Measurements from ENCODE around the gene BANF2.

DNA sequence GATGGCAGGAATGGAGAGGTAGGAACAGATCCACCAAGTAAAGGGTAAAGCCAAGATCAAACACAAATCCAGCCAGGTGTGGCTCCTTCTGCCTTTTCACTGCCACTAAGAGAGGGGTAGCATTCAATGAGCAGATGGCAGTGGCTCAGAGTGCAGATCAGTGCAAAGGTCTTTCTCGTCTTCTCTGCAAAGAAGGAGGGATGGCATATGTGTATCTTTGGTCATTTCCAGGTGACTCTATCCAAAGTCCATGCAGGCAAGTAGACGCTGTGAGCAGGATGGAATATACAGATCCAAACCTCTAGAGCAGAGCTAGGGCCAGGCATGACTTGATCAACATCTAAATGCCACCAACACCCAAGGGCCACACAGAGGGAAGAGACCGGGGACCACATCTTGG, 6.9 kb downstream of the BANF2 start:
- TF ChIP-seq, protein P1, sequence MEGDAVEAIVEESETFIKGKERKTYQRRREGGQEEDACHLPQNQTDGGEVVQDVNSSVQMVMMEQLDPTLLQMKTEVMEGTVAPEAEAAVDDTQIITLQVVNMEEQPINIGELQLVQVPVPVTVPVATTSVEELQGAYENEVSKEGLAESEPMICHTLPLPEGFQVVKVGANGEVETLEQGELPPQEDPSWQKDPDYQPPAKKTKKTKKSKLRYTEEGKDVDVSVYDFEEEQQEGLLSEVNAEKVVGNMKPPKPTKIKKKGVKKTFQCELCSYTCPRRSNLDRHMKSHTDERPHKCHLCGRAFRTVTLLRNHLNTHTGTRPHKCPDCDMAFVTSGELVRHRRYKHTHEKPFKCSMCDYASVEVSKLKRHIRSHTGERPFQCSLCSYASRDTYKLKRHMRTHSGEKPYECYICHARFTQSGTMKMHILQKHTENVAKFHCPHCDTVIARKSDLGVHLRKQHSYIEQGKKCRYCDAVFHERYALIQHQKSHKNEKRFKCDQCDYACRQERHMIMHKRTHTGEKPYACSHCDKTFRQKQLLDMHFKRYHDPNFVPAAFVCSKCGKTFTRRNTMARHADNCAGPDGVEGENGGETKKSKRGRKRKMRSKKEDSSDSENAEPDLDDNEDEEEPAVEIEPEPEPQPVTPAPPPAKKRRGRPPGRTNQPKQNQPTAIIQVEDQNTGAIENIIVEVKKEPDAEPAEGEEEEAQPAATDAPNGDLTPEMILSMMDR (conservative IDR thresholded peaks at IDR 0.05; ENCODE audit: low read depth in 2 of 2) = no peak
- TF ChIP-seq, protein P2, sequence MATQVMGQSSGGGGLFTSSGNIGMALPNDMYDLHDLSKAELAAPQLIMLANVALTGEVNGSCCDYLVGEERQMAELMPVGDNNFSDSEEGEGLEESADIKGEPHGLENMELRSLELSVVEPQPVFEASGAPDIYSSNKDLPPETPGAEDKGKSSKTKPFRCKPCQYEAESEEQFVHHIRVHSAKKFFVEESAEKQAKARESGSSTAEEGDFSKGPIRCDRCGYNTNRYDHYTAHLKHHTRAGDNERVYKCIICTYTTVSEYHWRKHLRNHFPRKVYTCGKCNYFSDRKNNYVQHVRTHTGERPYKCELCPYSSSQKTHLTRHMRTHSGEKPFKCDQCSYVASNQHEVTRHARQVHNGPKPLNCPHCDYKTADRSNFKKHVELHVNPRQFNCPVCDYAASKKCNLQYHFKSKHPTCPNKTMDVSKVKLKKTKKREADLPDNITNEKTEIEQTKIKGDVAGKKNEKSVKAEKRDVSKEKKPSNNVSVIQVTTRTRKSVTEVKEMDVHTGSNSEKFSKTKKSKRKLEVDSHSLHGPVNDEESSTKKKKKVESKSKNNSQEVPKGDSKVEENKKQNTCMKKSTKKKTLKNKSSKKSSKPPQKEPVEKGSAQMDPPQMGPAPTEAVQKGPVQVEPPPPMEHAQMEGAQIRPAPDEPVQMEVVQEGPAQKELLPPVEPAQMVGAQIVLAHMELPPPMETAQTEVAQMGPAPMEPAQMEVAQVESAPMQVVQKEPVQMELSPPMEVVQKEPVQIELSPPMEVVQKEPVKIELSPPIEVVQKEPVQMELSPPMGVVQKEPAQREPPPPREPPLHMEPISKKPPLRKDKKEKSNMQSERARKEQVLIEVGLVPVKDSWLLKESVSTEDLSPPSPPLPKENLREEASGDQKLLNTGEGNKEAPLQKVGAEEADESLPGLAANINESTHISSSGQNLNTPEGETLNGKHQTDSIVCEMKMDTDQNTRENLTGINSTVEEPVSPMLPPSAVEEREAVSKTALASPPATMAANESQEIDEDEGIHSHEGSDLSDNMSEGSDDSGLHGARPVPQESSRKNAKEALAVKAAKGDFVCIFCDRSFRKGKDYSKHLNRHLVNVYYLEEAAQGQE (IDR thresholded peaks at IDR 0.05; ENCODE audit: unreplicated experiment) = no peak
